Cardiac muscle cell (in vitro differentiated cells and primary cell): ENCODE data around the gene CELA3A. TPM values are rescaled to one million over a fixed set of nuclear protein-coding genes. Genes with fewer than 3 reads are reported as not detected.
A peak's percentile ranks its signal among the peaks of the same experiment; 100 is the strongest.

ENCODE experiments used
- DNase-seq, 2 donors: peaks; one replicate each; pipeline versions ENCODE4 v3.0.0 to v3.0.0-alpha.2; 2010 to 2017; ENCODE audit warnings: low read depth in 1 of 2, low spot score in 1 of 2
- H3K27ac ChIP-seq: fragments of 200-600 bp; sonication (generic); 2 replicates; pipeline ENCODE4 v1.5.1; 2016
- H3K27me3 ChIP-seq: fragments of 200-600 bp; sonication (generic); 2 replicates; pipeline ENCODE4 v1.6.0; 2016; ENCODE audit warnings: control low read depth
- H3K36me3 ChIP-seq: fragments of 200-600 bp; sonication (generic); 2 replicates; pipeline ENCODE4 v1.5.1; 2016; ENCODE audit warnings: control low read depth
- H3K4me1 ChIP-seq: fragments of 200-600 bp; sonication (generic); 2 replicates; pipeline ENCODE4 v1.8.1; 2017; ENCODE audit warnings: low read depth, mild to moderate bottlenecking, mixed run types
- H3K4me3 ChIP-seq: fragments of 200-600 bp; sonication (generic); 2 replicates; pipeline ENCODE4 v1.5.1; 2016; ENCODE audit warnings: mild to moderate bottlenecking
- H3K9me3 ChIP-seq: fragments of 200-600 bp; sonication (generic); 2 replicates; pipeline ENCODE4 v1.5.1; 2017; ENCODE audit warnings: low read depth, mild to moderate bottlenecking, control low read depth
- CTCF ChIP-seq: IDR thresholded peaks from 2 replicates; pipeline ENCODE4 v1.5.1; 2012; ENCODE audit warnings: low read depth, mild to moderate bottlenecking, low read length
- polyA plus RNA-seq: library from polyadenylated mRNA; unstranded; fragments of >200 nt; fragmentation: Nextera tagmentation; extraction: Ambion mirVana; gene quantifications from 2 replicates; pipeline ENCODE4 v1.2.1, GENCODE V29; 2016
- total RNA-seq: library from RNA; depleted of rRNA; stranded (reverse); fragments of >200 nt; gene quantifications from 2 replicates; pipeline ENCODE4 v1.2.3, GENCODE V29; 2016

CELA3A gene
- total and polyA plus RNA-seq, 2 experiments from 2014 or later = not detected

GRCh38 chr1:22053017-22053860 is 51.8 kb downstream of the CELA3A start:
- no peaks in the 10 kb centered on the region for H3K36me3 ChIP-seq
- DNase-seq = peak; percentile 83 to 87
- no peaks in the 10 kb centered on the region for H3K9me3 ChIP-seq
- peaks cover 24% of the 10 kb centered on the region for H3K4me1 ChIP-seq
- TF ChIP-seq CTCF = no peak
- H3K27ac ChIP-seq = peak overlapping the region; percentile 100
- H3K27me3 ChIP-seq = no peaks in the 10 kb centered on the region
- H3K4me3 ChIP-seq = peak overlapping the region; percentile 87

DNA sequence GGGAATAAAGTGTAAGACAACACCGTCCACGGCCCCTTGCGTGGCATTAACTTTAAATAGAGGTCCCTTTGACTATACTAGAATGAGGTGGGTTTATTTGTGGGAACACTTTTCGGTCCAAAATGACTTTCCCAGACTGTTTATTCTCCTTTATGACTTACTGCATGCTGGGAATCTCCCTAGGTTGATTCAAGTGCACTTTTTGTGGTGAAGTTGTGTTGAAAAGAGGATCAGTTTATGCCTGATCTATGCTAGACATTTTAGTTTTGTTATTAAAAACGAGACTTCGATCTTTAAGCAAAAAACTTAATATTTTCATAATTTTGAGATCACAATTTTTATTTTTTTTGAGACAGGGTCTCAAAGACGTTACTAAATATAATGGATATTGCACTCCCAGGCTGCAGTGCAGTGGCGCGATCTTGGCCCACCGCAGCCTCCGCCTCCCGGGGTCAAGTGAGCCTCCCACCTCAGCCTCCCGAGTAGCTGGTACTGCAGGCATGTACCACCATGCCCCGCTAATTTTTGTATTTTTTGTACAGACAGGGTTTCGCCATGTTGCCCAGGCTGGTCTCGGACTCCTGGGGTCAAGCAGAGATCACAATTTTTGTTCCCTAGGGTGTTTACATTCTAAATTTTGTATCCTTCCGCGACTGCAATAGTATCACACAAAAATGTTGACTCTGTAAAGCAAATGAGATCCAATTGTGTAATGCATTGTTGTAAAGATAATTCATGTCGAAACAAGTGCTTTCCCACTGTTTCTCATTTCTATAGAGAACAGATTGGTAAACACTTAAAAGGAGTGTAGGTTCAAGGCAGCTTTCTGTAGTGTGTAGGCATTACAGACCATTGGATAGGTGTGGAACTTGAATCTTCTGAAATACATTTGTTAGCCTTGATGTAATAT is 52.7 kb downstream of the CELA3A start:
- no peaks in the 10 kb centered on the region for H3K36me3 ChIP-seq
- peaks cover 24% of the 10 kb centered on the region for H3K4me1 ChIP-seq
- no peaks in the 10 kb centered on the region for H3K27me3 ChIP-seq
- peak overlapping the region; percentile 87 for H3K4me3 ChIP-seq
- H3K27ac ChIP-seq = peak overlapping the region; percentile 100
- no peak for TF ChIP-seq CTCF
- peak in 1 of 2 donors; percentile 49 for DNase-seq
- no peaks in the 10 kb centered on the region for H3K9me3 ChIP-seq

- DNase-seq = peak in 1 of 2 donors; percentile 29
- Histone ChIP-seq H3K4me1 (peaks cover 24% of the 10 kb centered on the region), H3K36me3 (no peaks in the 10 kb centered on the region), H3K9me3 (no peaks in the 10 kb centered on the region), H3K27ac (peak overlapping the region; percentile 53), H3K4me3 (no peak overlapping the region), H3K27me3 (no peaks in the 10 kb centered on the region)
- TF ChIP-seq CTCF = no peak
Observed at GRCh38 chr1:22055463-22055862, 54.0 kb downstream of the CELA3A start.

DNA sequence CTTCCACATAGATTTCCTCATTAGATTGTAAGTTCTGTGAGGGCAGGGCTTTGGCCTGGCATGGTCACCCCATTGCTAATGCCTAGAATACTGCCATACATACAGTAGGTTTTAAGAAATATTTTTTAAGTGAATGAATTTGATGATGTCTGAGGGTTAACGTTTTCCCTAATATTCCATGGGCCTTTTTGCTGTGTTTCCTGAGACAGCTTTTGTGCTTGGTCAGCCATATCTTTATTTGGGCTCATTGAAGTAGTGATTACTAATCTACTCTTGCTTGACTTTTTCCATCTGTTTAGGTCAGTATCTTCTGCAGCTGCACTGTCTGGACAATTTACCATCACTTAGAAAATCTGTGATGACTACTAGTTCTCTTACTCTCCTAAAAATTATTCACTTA is 54.6 kb downstream of the CELA3A start:
- no peak for TF ChIP-seq CTCF
- DNase-seq = no peak
- no peaks in the 10 kb centered on the region for H3K27me3 ChIP-seq
- no peaks in the 10 kb centered on the region for H3K9me3 ChIP-seq
- H3K36me3 ChIP-seq = no peaks in the 10 kb centered on the region
- peaks cover 24% of the 10 kb centered on the region for H3K4me1 ChIP-seq
- no peak overlapping the region for H3K4me3 ChIP-seq
- H3K27ac ChIP-seq = peak overlapping the region; percentile 53

DNA sequence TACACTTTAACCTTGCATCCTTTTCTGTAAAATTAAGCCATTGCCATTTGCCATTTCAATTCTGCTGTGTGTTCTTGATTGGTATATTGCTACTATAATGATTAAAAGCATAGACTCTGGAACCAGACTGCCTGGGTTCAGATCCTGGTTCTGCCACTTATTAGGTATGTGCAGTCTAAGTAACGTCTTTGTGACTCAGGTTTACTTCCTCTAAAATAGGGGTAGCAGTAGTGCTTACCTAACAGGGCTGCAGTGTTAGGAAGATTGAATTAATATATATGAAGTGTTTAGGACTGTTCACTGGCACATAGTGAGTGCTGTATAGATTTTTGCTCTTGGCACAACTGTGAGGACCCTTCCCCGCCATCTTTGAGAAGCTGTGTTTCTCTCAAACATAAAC is 55.5 kb downstream of the CELA3A start:
- H3K9me3 ChIP-seq = no peaks in the 10 kb centered on the region
- H3K4me3 ChIP-seq = no peak overlapping the region
- H3K27me3 ChIP-seq = no peaks in the 10 kb centered on the region
- H3K4me1 ChIP-seq = peaks cover 24% of the 10 kb centered on the region
- peak overlapping the region; percentile 53 for H3K27ac ChIP-seq
- H3K36me3 ChIP-seq = no peaks in the 10 kb centered on the region
- DNase-seq = no peak
- no peak for TF ChIP-seq CTCF
